ENCODE data around the gene KREMEN1. TPM values are rescaled to one million over a fixed set of nuclear protein-coding genes. Genes with fewer than 3 reads are reported as not detected.
A peak's percentile ranks its signal among the peaks of the same experiment; 100 is the strongest.

Gene KREMEN1
- total and polyA plus RNA-seq, 4 donors = 1.2 to 22.6 (median 3.8) TPM

DNA sequence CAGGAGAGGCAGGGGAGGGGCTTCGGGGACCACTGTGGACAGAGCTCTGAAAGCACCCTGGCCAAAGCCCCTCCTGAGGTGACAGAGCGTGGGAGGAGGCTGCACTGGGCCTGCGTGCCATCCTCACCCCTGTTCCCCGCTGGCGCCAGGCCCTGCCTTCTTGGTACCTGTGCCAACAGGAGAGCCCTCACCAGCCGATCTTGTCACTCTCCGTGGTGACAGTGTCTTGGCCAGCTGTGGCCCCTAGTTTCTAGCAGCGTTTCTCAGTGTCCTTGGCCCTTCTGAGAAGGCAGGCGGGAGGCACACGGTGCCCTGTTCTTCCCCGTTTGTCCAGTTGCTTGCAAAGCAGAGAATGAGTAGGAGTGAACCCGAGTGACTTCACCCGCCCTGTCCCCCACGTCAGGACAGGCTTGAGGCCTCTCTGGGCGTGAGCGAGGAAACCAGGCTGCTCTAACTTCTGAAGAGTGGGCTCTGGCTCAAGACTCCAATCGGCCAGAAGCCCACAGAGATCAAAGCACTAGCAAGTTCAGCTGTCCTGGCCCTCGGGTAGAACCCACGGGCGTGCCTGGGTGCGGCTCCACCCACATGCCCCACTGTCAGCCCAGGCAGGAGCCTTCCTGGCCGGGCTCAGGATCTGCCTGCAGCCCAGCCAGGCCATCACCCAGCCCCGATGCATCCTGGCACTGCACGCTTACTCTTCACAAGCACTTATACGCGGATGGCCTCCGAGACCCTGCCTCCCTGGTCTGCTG is 72.7 kb downstream of the KREMEN1 start:
- WGBS = 84% methylated on average over 27 of the region's 27 CpGs
- Histone ChIP-seq H3K4me3 (ENCODE audit: low read depth in 1 of 3, low read length in 3 of 3) (no peak overlapping the region), H3K9me3 (ENCODE audit: control insufficient read depth in 4 of 4, low read length in 3 of 4) (no peaks in the 10 kb centered on the region), H3K36me3 (ENCODE audit: control insufficient read depth in 4 of 4, insufficient read depth in 3 of 4, low read depth in 1 of 4, low read length in 3 of 4) (peaks cover 0 to 8% (median 3%) of the 10 kb centered on the region in 4 donors), H3K9ac (ENCODE audit: low read depth in 1 of 2, low read length in 2 of 2) (no peak overlapping the region), H3K27me3 (ENCODE audit: control insufficient read depth in 4 of 4, insufficient read depth in 4 of 4, low read length in 3 of 4) (no peaks in the 10 kb centered on the region), H3K4me1 (ENCODE audit: control insufficient read depth in 4 of 4, insufficient read depth in 4 of 4, low read length in 3 of 4) (peaks cover 0 to 4% (median 1%) of the 10 kb centered on the region in 4 donors), H3K27ac (ENCODE audit: low read depth in 1 of 2, low read length in 2 of 2) (peak overlapping the region in 1 of 2 donors; percentile 8)
- TF ChIP-seq RAD21 (IDR thresholded peaks at IDR 0.05) (no peak), GABPA (IDR thresholded peaks at IDR 0.05 in 1 of 2, conservative IDR thresholded peaks at IDR 0.05 in 1 of 2) (no peak), SP1 (IDR thresholded peaks at IDR 0.05) (no peak), RXRA (IDR thresholded peaks at IDR 0.05) (no peak), FOXA1 (IDR thresholded peaks at IDR 0.05) (no peak), HNF4A (conservative IDR thresholded peaks at IDR 0.05) (no peak), EGR1 (IDR thresholded peaks at IDR 0.05; ENCODE audit: low read depth in 2 of 2) (no peak), JUND (IDR thresholded peaks at IDR 0.05) (no peak), HNF4G (IDR thresholded peaks at IDR 0.05) (no peak), NR2F2 (IDR thresholded peaks at IDR 0.05) (no peak), TAF1 (conservative IDR thresholded peaks at IDR 0.05) (no peak), YY1 (IDR thresholded peaks at IDR 0.05) (no peak)
- TF ChIP-seq, protein P1, sequence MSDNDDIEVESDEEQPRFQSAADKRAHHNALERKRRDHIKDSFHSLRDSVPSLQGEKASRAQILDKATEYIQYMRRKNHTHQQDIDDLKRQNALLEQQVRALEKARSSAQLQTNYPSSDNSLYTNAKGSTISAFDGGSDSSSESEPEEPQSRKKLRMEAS (IDR thresholded peaks at IDR 0.05) = no peak
- TF ChIP-seq, protein P2, sequence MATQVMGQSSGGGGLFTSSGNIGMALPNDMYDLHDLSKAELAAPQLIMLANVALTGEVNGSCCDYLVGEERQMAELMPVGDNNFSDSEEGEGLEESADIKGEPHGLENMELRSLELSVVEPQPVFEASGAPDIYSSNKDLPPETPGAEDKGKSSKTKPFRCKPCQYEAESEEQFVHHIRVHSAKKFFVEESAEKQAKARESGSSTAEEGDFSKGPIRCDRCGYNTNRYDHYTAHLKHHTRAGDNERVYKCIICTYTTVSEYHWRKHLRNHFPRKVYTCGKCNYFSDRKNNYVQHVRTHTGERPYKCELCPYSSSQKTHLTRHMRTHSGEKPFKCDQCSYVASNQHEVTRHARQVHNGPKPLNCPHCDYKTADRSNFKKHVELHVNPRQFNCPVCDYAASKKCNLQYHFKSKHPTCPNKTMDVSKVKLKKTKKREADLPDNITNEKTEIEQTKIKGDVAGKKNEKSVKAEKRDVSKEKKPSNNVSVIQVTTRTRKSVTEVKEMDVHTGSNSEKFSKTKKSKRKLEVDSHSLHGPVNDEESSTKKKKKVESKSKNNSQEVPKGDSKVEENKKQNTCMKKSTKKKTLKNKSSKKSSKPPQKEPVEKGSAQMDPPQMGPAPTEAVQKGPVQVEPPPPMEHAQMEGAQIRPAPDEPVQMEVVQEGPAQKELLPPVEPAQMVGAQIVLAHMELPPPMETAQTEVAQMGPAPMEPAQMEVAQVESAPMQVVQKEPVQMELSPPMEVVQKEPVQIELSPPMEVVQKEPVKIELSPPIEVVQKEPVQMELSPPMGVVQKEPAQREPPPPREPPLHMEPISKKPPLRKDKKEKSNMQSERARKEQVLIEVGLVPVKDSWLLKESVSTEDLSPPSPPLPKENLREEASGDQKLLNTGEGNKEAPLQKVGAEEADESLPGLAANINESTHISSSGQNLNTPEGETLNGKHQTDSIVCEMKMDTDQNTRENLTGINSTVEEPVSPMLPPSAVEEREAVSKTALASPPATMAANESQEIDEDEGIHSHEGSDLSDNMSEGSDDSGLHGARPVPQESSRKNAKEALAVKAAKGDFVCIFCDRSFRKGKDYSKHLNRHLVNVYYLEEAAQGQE (IDR thresholded peaks at IDR 0.05) = no peak
- TF ChIP-seq, protein P3, sequence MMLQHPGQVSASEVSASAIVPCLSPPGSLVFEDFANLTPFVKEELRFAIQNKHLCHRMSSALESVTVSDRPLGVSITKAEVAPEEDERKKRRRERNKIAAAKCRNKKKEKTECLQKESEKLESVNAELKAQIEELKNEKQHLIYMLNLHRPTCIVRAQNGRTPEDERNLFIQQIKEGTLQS (IDR thresholded peaks at IDR 0.05) = no peak
- TF ChIP-seq, protein P4, sequence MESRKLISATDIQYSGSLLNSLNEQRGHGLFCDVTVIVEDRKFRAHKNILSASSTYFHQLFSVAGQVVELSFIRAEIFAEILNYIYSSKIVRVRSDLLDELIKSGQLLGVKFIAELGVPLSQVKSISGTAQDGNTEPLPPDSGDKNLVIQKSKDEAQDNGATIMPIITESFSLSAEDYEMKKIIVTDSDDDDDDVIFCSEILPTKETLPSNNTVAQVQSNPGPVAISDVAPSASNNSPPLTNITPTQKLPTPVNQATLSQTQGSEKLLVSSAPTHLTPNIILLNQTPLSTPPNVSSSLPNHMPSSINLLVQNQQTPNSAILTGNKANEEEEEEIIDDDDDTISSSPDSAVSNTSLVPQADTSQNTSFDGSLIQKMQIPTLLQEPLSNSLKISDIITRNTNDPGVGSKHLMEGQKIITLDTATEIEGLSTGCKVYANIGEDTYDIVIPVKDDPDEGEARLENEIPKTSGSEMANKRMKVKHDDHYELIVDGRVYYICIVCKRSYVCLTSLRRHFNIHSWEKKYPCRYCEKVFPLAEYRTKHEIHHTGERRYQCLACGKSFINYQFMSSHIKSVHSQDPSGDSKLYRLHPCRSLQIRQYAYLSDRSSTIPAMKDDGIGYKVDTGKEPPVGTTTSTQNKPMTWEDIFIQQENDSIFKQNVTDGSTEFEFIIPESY (IDR thresholded peaks at IDR 0.05) = no peak
- peak; percentile 33 for DNase-seq (ENCODE audit: low spot score)

DNA sequence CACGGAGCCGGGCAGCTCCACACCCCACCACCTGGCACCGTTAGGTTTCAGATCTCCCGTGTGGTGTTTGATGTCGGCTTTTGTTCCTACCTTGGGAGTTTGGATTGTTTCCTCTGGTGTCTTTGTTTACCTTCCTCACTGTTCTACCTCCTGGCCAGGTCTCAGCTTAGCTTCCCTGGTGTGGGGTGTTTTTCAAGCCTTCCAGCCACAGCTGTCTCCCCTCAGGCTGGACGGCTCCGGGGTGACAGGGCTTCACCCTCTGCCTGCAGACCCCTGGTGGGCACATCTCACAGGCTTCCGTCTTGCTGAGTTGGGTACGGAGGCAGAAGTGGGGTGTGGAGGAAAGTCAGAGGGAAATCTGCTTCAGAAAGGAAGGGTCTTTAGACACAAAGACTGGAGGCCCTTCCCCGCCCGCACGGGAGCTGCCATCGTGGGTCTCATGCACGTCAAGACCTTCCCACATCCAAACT is 73.3 kb downstream of the KREMEN1 start:
- 83% methylated on average over 14 of the region's 14 CpGs for WGBS
- Histone ChIP-seq H3K4me1 (ENCODE audit: control insufficient read depth in 4 of 4, insufficient read depth in 4 of 4, low read length in 3 of 4) (peaks cover 0 to 4% (median 1%) of the 10 kb centered on the region in 4 donors), H3K4me3 (ENCODE audit: low read depth in 1 of 3, low read length in 3 of 3) (no peak overlapping the region), H3K27me3 (ENCODE audit: control insufficient read depth in 4 of 4, insufficient read depth in 4 of 4, low read length in 3 of 4) (no peaks in the 10 kb centered on the region), H3K36me3 (ENCODE audit: control insufficient read depth in 4 of 4, insufficient read depth in 3 of 4, low read depth in 1 of 4, low read length in 3 of 4) (peaks cover 0 to 8% (median 3%) of the 10 kb centered on the region in 4 donors), H3K27ac (ENCODE audit: low read depth in 1 of 2, low read length in 2 of 2) (peak overlapping the region in 1 of 2 donors; percentile 8), H3K9me3 (ENCODE audit: control insufficient read depth in 4 of 4, low read length in 3 of 4) (no peaks in the 10 kb centered on the region), H3K9ac (ENCODE audit: low read depth in 1 of 2, low read length in 2 of 2) (no peak overlapping the region)
- DNase-seq (ENCODE audit: low spot score) = peak; percentile 9
- TF ChIP-seq EGR1 (IDR thresholded peaks at IDR 0.05; ENCODE audit: low read depth in 2 of 2) (no peak), JUND (IDR thresholded peaks at IDR 0.05) (no peak), HNF4G (IDR thresholded peaks at IDR 0.05) (no peak)
- TF ChIP-seq, protein P3 (IDR thresholded peaks at IDR 0.05) = no peak
- TF ChIP-seq, protein P1 (IDR thresholded peaks at IDR 0.05) = no peak
- TF ChIP-seq, protein P2 (IDR thresholded peaks at IDR 0.05) = no peak
- TF ChIP-seq, protein P4 (IDR thresholded peaks at IDR 0.05) = no peak

Data from liver (tissue), 9 donors.